CD4-positive, alpha-beta T cell treated with Interleukin-10 for 1 hour (primary cell): Measurements from ENCODE around the gene GPS1.

Experiments used
- DNase-seq: peaks from one replicate; pipeline ENCODE4 v3.0.0-alpha.2; 2020

GPS1 gene

DNA sequence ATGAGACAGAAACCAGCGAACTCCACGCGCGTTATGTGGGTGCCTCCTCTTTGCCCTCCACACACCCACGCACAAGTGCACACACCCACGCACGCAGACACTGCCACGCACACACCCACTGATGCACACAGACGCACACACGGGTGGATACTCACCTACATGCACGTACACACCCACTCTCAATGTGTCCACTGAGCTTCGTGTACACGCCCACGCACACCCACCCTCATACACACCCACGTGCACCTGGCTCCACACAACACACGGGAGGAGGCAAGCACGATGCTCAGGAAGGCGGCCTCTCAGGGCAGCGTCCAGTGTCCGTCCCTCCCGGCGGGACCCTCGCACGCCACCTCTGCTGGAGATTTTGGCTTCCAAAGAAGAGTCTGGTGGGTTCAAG, 4.3 kb upstream of the GPS1 start:
- no peak for DNase-seq

DNA sequence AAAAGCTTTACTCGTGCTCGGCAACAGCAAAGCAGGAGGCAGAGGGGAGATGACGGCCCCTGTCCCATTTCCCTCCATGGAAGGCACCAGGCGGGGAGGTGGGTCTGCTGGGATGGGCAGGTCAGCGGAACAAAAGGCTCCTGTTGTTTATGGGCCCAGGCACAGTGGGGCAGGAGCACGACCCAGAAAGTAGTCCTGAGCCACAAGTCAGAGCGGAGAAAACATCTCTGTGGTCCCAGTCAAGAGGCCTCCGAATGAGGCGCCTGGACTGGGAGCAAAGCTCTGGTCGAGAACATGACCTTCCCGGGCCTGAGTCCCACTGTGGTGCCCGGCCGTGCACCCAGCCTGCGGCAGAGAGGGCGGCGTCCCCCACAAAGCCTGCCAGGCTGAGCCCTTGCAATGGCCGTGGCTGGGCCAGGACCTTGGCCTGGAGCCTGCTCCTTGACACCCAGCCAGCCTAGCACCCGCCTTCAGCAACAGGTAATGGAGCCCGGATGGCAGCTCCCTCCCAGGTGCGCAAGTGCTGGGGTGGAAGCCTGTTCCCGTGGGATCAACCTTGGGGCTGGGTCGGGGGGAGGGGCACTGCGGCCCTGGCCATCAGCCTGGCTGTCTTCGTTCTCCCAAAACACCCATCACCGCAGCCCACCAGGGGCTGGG, 3.7 kb upstream of the GPS1 start:
- DNase-seq, result no peak

DNA sequence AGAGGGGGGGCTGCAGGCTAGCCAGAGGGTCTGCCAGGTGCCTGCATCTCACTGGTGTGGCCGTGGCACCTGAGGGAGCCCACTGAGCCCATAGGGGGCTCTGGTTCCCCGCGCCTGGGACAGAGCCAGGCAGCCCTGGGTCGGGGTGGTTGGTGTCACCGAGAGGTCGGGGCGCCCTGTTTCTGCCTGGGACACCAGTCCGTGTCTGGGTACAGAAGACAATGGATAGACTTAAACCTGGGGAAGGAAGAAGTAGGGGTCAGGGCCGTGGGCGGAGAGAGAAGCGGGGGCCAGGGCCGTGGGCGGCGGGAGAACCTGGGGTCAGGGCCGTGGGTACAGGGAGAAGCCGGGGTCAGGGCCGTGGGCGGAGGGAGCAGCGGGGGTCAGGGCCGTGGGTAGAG, 3.1 kb upstream of the GPS1 start:
- DNase-seq, result no peak

DNA sequence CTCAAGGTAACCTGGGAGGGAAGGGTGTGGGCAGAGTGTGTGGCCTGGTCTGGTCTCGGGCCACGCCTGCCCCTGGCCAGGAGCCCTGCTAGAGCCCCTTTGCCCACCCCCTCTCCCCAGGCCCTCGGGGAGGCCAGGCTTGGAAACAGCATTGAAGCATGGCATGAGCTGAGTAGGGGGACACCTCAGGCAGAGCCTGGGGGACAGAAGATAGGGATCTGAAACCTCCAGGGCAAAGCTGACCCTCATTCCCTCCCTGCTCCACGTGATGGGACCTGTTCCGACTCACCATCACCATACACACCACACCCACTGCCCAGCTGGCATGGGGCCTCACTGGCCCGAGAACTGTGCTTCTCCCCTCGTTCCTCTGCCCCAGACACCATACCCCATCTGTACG, 2.6 kb upstream of the GPS1 start:
- DNase-seq, result no peak

- DNase-seq, result no peak
Measured at GRCh38 chr17:82049521-82049971, 2.2 kb upstream of the GPS1 start.

DNA sequence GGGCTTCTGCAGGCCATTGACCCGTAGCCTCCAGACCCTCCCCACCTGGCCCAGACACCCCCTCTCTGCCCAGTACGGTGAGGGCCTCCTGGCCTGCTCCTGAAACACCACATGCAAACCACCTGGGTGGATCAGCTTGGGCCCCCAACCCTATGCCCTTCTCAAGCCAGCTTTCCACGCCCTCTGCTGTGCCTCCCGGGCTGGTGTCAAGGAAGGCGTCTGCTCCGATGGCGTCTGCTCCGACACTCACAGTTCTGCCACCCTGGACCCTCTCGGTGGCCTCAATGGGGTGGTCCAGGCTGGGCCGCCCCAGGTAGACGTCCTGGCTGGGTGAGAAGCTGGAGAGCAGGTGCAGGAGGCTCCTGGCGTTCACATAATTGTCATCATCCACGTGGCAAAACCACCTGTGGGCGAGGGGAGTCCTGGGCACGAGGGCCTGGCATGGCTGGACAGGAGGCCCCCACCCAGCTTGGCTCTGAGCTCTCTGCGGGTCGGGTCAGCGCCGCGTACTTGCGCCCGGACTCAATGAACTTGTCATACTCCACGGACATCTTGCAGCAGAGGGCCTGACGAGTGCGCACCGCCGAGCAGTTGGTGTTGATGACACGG, 1.4 kb upstream of the GPS1 start:
- no peak for DNase-seq

- no peak for DNase-seq
Measured at GRCh38 chr17:82050761-82051641, 697 bp upstream of the GPS1 start.

DNA sequence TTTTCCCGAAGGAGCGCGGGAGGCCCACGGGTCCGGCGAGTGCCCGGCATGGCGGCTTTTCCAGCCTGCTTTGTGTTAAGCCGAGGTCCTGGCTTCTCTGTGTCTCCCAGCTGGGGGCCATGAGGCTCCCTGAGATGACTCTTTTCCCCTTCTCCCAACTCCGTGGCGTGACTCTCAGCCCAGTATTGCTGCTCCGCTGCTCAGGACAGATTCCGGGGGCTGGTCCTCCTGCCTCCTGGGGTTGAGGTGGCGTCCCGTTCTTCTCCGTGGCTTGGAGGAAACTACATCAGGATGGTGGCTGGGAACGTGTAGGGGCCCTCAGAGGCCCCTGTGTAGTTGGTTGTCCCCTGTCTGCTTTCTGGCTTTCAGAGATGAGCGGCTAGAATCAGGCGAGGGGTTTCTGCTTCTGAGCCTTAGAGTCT, 951 bp downstream of the GPS1 start:
- no peak for DNase-seq

DNA sequence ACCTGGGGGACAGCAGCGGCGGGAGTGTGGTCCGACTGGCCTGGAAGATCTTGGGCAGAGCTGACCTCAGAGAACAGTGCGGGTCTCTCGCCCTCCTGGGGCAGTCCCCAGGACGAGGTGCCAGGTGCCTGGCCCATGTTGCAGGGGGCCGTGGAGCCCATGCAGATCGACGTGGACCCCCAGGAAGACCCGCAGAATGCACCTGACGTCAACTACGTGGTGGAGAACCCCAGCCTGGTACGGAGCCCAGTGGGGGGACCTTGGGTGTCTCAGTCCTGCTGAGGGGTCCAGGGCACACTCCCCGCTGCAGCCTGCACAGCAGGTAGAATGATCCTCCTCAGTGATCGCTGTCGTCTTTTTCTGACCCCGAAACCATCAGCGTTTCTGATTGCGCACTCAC, 1.4 kb downstream of the GPS1 start:
- no peak for DNase-seq

- no peak for DNase-seq
Measured at GRCh38 chr17:82053556-82054263, 2.0 kb downstream of the GPS1 start.

DNA sequence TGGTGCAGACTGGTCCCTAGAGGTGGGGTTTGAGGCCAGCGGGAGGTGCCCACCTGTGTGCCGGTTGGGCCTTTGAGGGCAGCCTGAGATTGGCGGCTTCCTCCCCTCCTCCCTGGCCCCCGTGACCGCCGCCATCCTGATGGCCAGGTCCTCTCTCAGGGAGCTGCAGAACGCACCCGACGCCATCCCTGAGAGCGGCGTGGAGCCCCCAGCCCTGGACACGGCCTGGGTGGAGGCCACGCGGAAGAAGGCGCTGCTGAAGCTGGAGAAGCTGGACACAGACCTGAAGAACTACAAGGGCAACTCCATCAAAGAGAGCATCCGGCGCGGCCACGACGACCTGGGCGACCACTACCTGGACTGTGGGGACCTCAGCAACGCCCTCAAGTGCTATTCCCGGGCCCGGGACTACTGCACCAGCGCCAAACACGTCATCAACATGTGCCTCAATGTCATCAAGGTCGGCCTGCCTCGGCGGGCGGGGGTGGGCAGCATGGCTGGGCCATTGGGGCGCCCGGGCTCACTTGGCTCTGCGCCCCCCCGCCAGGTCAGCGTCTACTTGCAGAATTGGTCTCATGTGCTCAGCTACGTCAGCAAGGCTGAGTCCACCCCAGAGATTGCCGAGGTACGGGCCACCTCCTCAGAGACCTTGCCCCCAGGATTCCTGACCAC, 2.8 kb downstream of the GPS1 start:
- DNase-seq, result no peak

- no peak for DNase-seq
Measured at GRCh38 chr17:82055023-82055964, 3.6 kb downstream of the GPS1 start.

GRCh38 chr17:82055965-82056728, 4.4 kb downstream of the GPS1 start:
- DNase-seq, result no peak

- DNase-seq, result no peak
Measured at GRCh38 chr17:82056729-82057621, 5.3 kb downstream of the GPS1 start.

- no peak for DNase-seq
Measured at GRCh38 chr17:82058230-82058854, 6.6 kb downstream of the GPS1 start.

DNA sequence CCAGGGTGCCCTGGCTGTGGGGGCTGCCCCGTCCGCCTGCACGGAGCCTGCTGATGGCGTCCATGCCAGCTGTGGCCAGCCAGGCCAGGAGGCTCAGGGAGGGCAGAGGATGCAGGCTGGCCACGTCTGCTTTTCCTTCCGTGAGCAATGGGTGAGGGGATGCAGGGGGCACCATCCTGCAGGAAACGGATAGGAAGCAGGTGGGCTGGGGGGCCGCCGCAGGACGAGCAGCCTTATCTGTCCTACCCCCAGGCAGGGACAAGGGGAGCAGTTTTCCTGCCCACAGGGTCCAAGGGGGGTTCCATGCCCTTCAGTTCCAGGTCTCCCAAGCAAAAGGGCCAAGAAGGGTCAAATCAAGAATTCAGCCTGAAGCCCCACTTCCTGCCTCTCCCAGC, 7.2 kb downstream of the GPS1 start:
- DNase-seq, result no peak

GRCh38 chr17:82059272-82060000, 7.7 kb downstream of the GPS1 start:
- no peak for DNase-seq

- no peak for DNase-seq
Measured at GRCh38 chr17:82060001-82060380, 8.3 kb downstream of the GPS1 start.
